Right renal cortex interstitium (tissue), 3 donors: ENCODE measurements around the gene CDK4. TPM values are rescaled to one million over a fixed set of nuclear protein-coding genes. Genes with fewer than 3 reads are reported as not detected.
A peak's percentile ranks its signal among the peaks of the same experiment; 100 is the strongest.

ENCODE experiments used
- DNase-seq, 3 donors: peaks; one replicate each; pipeline ENCODE4 v3.0.0-alpha.2; 2013; ENCODE audit warnings: low read depth in 3 of 3, low spot score in 2 of 3
- polyA plus RNA-seq, 3 donors: library from polyadenylated mRNA; unstranded; fragments of 120-200 nt; gene quantifications; one replicate each; pipeline ENCODE4 v1.2.1, GENCODE V29; 2013; ENCODE audit not compliant: insufficient read length in 3 of 3

CDK4 gene
- polyA plus RNA-seq, 3 donors = 219 to 251 (median 232) TPM

GRCh38 chr12:57772429-57773322, 20.6 kb upstream of the CDK4 start, which contains the start of gene EEF1AKMT3:
Gene EEF1AKMT3, plus strand, starts transcription at chr12:57772614. Its CDS starts 111 bp downstream, at chr12:57772725.
- DNase-seq = no peak

GRCh38 chr12:57771873-57772428, 19.8 kb upstream of the CDK4 start, which contains the start of gene METTL1:
Gene METTL1, minus strand, starts transcription at chr12:57772105. Its CDS starts 22 bp downstream, at chr12:57772083.
- DNase-seq = peak; percentile 92 to 96 (median 94)

GRCh38 chr12:57771236-57771872, 19.2 kb upstream of the CDK4 start:
- DNase-seq = peak; percentile 87 to 91 (median 89)

- DNase-seq = no peak
These were observed 18.6 kb upstream of the CDK4 start for GRCh38 chr12:57770734-57771133.

GRCh38 chr12:57769594-57769993, 17.5 kb upstream of the CDK4 start:
- no peak for DNase-seq

- no peak for DNase-seq
These were observed 15.8 kb upstream of the CDK4 start for GRCh38 chr12:57767876-57768275.

GRCh38 chr12:57767305-57767698, 15.2 kb upstream of the CDK4 start:
- no peak for DNase-seq

- no peak for DNase-seq
These were observed 14.6 kb upstream of the CDK4 start, which contains the start of gene CYP27B1 for GRCh38 chr12:57766464-57767304. Gene CYP27B1, minus strand, starts transcription at chr12:57767078. Its CDS starts 37 bp downstream, at chr12:57767041.

- DNase-seq = no peak
These were observed 13.8 kb upstream of the CDK4 start for GRCh38 chr12:57765698-57766463.

GRCh38 chr12:57765003-57765697, 13.0 kb upstream of the CDK4 start:
- DNase-seq = no peak

- no peak for DNase-seq
These were observed 12.5 kb upstream of the CDK4 start for GRCh38 chr12:57764662-57765002.

GRCh38 chr12:57763881-57764661, 12.0 kb upstream of the CDK4 start:
- no peak for DNase-seq

- DNase-seq = no peak
These were observed 10.4 kb upstream of the CDK4 start for GRCh38 chr12:57762463-57762862.

- DNase-seq = no peak
These were observed 9.4 kb upstream of the CDK4 start for GRCh38 chr12:57761391-57761998.

- DNase-seq = no peak
These were observed 8.4 kb upstream of the CDK4 start for GRCh38 chr12:57760347-57760982.

- no peak for DNase-seq
These were observed 7.4 kb upstream of the CDK4 start for GRCh38 chr12:57759360-57759980.
